UCSD-AML1 (cell line): ENCODE results near the gene YPEL3.

Experiments used
- DNase-seq: peaks from one replicate; lab custom pipeline; 2025; ENCODE audit not compliant: unreplicated experiment; lab: John Stamatoyannopoulos, UW

Gene YPEL3

GRCh38 chr16:30051518-30051917 lies 44.5 kb downstream of the YPEL3 start:
- DNase-seq, result no peak

- no peak for DNase-seq
Observed at GRCh38 chr16:30049871-30050270, 46.1 kb downstream of the YPEL3 start.

GRCh38 chr16:30046588-30046987 lies 49.4 kb downstream of the YPEL3 start:
- no peak for DNase-seq

GRCh38 chr16:30046178-30046577 lies 49.8 kb downstream of the YPEL3 start:
- DNase-seq, result no peak
